ENCODE results near the gene CBS. TPM values are rescaled to one million over a fixed set of nuclear protein-coding genes. Genes with fewer than 3 reads are reported as not detected.

CBS gene
- total and polyA plus RNA-seq, 5 donors from 2014 or later, result 0.20 TPM; not detected in 4

DNA sequence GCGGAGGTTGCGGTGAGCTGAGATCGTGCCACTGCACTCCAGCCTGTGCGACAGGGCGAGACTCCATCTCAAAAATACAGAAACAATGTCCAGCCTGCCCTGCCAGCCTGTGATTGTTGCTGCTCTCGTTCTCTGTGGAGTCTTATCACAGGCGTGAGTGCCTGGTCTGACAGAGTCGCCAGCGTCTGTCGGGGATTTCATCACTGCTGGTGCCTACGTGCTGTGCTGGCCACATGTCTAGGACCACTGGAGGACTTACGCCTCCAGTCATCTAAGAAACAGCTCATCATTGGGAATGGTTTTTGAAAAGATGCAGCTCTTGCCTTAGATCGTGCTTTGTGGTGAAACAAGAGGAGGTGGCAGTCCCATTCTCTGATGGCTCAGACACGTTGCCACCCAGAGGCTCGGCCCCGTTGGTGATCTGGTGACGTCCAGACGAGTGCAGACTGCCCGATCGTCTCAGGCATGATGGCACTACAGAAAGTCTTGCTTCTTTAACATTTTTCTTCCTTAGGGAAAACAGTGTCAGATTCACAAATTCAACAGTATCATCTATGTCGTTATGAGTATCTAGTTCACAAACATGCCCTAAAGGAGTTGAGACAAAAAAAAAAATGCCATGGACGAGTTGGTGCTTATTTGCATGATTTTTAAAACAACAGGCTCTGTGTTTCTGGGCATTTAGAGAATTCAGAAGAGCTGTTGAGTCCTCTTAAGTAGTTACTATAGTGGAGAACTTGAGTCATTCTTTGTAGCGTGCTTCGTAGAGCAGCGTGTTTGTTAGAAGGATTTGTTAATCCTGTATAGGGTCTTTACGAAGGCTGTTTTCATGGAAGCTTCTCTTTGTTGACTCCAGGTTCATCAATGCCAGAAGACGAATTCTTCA, 47.5 kb downstream of the CBS start:
- Histone ChIP-seq H3K9me3 (ENCODE audit: control insufficient read depth in 2 of 2, low read length in 2 of 2) (no peaks in the 10 kb centered on the region), H3K27ac (ENCODE audit: insufficient read depth, low read length, poor library complexity, severe bottlenecking) (no peak overlapping the region), H3K27me3 (ENCODE audit: control insufficient read depth, insufficient read depth, low read length) (no peaks in the 10 kb centered on the region), H3K4me1 (ENCODE audit: control insufficient read depth, insufficient read depth, low read length, poor library complexity, severe bottlenecking) (no peaks in the 10 kb centered on the region), H3K4me3 (ENCODE audit: low read depth, low read length) (no peak overlapping the region), H3K36me3 (ENCODE audit: control insufficient read depth, insufficient read depth, low read length) (peaks cover 58% of the 10 kb centered on the region)
- Mint-ChIP-seq H3K9me3 (no peaks in the 10 kb centered on the region), H3K36me3 (peaks cover 49% of the 10 kb centered on the region), H3K27me3 (no peaks in the 10 kb centered on the region), H3K4me1 (no peaks in the 10 kb centered on the region), H3K27ac (peak overlapping the region in 1 of 3 donors; percentile 32), H3K4me3 (no peak overlapping the region)
- DNase-seq (no peak), ATAC-seq (ENCODE audit: low read depth in 2 of 2) (no peak)

DNA sequence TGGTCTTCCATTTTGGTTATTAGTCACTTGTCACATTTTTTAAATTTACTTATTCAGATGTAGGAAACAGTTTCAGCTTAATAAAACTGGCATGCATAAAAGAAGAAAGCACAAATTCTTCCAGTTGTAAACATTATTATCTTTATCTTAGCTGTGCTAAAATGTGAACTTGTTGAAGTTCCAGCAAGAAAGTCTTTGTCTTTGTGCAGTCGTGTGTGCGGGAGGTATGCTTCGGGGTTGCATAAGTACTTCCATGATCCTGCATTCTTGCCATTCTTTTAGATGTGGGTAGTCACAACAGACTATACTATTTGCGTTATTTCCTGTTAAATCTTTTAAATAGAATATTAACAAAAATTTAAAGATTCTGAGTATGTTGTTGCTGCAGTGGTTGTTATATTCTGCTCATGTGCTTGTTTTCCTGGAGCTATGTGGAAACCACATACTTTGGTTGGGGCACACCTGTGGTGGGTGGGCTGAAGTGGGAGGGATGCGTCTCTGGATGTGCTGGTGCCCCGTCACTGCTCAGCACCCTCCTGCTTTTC, 49.9 kb downstream of the CBS start:
- no peak overlapping the region for H3K27ac ChIP-seq (ENCODE audit: insufficient read depth, low read length, poor library complexity, severe bottlenecking)
- H3K36me3 Mint-ChIP-seq, result peaks cover 58% of the 10 kb centered on the region
- H3K27me3 Mint-ChIP-seq, result no peaks in the 10 kb centered on the region
- H3K27ac Mint-ChIP-seq, result no peak overlapping the region
- no peaks in the 10 kb centered on the region for H3K4me1 Mint-ChIP-seq
- no peaks in the 10 kb centered on the region for H3K9me3 Mint-ChIP-seq
- H3K4me1 ChIP-seq (ENCODE audit: control insufficient read depth, insufficient read depth, low read length, poor library complexity, severe bottlenecking), result no peaks in the 10 kb centered on the region
- no peak overlapping the region for H3K4me3 Mint-ChIP-seq
- DNase-seq, result no peak
- H3K9me3 ChIP-seq (ENCODE audit: control insufficient read depth in 2 of 2, low read length in 2 of 2), result no peaks in the 10 kb centered on the region
- ATAC-seq (ENCODE audit: low read depth in 2 of 2), result no peak
- peaks cover 61% of the 10 kb centered on the region for H3K36me3 ChIP-seq (ENCODE audit: control insufficient read depth, insufficient read depth, low read length)
- H3K4me3 ChIP-seq (ENCODE audit: low read depth, low read length), result no peak overlapping the region
- no peaks in the 10 kb centered on the region for H3K27me3 ChIP-seq (ENCODE audit: control insufficient read depth, insufficient read depth, low read length)

DNA sequence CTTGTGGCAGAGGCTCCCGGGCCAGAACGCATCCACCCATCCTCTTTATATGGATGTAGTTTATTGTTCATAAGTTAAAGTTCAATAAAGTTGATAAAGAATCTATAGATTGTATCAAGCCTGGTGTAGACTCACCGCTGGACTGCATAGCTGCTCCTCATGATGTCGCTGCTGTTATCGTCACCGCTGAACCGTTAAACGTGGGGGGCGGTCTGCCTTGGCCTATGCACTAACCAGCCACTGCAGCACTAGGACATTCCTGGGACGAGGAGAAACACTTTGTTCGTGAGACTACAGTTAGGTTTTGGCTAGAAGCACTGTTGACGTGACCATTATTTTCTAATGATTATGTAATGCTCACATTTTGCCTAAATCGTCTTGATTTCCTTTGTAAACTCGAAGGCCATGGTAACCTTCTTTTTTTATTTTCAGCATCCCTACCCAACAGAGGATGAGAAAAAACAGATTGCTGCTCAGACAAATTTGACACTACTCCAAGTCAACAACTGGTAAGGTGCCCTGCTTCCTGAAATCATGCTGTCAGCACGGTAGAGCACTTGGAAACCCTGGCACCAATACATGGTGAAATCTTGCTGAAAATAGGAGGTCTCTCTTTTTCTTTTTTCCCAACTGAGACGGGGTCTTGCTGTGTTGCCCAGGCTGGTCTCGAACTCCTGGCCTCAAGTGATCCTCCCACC, 51.0 kb downstream of the CBS start:
- H3K9me3 ChIP-seq (ENCODE audit: control insufficient read depth in 2 of 2, low read length in 2 of 2), result no peaks in the 10 kb centered on the region
- DNase-seq, result no peak
- Mint-ChIP-seq H3K4me1 (no peaks in the 10 kb centered on the region), H3K36me3 (peaks cover 61% of the 10 kb centered on the region), H3K27me3 (no peaks in the 10 kb centered on the region), H3K4me3 (no peak overlapping the region), H3K27ac (peak overlapping the region in 2 of 3 donors; percentile 45 to 46), H3K9me3 (no peaks in the 10 kb centered on the region)
- no peak for ATAC-seq (ENCODE audit: low read depth in 2 of 2)
- no peaks in the 10 kb centered on the region for H3K27me3 ChIP-seq (ENCODE audit: control insufficient read depth, insufficient read depth, low read length)
- no peak overlapping the region for H3K4me3 ChIP-seq (ENCODE audit: low read depth, low read length)
- H3K27ac ChIP-seq (ENCODE audit: insufficient read depth, low read length, poor library complexity, severe bottlenecking), result no peak overlapping the region
- H3K4me1 ChIP-seq (ENCODE audit: control insufficient read depth, insufficient read depth, low read length, poor library complexity, severe bottlenecking), result no peaks in the 10 kb centered on the region
- peaks cover 57% of the 10 kb centered on the region for H3K36me3 ChIP-seq (ENCODE audit: control insufficient read depth, insufficient read depth, low read length)

DNA sequence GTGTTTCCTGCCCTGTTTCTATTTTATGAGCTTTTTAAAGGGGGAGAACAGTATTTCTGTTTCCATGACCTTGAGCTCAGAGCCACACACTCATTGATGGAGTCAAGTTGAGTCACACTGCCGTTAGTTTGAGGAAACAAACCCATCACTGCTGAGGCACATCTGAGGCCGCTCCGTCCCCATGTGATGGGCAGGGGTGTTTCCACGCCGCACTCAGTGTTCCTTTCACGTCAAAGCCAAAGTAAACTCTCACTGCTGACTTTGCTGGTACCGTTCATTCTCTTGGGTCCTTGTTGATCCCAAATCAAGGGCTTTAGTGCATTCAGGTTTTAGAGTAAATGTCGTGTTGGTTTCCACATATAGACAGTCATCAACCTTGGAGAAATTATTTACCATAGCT, 52.5 kb downstream of the CBS start:
- Histone ChIP-seq H3K4me1 (ENCODE audit: control insufficient read depth, insufficient read depth, low read length, poor library complexity, severe bottlenecking) (no peaks in the 10 kb centered on the region), H3K27me3 (ENCODE audit: control insufficient read depth, insufficient read depth, low read length) (no peaks in the 10 kb centered on the region), H3K36me3 (ENCODE audit: control insufficient read depth, insufficient read depth, low read length) (peaks cover 43% of the 10 kb centered on the region), H3K4me3 (ENCODE audit: low read depth, low read length) (no peak overlapping the region), H3K9me3 (ENCODE audit: control insufficient read depth in 2 of 2, low read length in 2 of 2) (no peaks in the 10 kb centered on the region), H3K27ac (ENCODE audit: insufficient read depth, low read length, poor library complexity, severe bottlenecking) (no peak overlapping the region)
- ATAC-seq (ENCODE audit: low read depth in 2 of 2) (no peak), DNase-seq (no peak)
- peaks cover 50% of the 10 kb centered on the region for H3K36me3 Mint-ChIP-seq
- H3K4me1 Mint-ChIP-seq, result no peaks in the 10 kb centered on the region
- peak overlapping the region in 1 of 3 donors; percentile 14 for H3K27ac Mint-ChIP-seq
- no peak overlapping the region for H3K4me3 Mint-ChIP-seq
- H3K9me3 Mint-ChIP-seq, result no peaks in the 10 kb centered on the region
- H3K27me3 Mint-ChIP-seq, result no peaks in the 10 kb centered on the region

DNA sequence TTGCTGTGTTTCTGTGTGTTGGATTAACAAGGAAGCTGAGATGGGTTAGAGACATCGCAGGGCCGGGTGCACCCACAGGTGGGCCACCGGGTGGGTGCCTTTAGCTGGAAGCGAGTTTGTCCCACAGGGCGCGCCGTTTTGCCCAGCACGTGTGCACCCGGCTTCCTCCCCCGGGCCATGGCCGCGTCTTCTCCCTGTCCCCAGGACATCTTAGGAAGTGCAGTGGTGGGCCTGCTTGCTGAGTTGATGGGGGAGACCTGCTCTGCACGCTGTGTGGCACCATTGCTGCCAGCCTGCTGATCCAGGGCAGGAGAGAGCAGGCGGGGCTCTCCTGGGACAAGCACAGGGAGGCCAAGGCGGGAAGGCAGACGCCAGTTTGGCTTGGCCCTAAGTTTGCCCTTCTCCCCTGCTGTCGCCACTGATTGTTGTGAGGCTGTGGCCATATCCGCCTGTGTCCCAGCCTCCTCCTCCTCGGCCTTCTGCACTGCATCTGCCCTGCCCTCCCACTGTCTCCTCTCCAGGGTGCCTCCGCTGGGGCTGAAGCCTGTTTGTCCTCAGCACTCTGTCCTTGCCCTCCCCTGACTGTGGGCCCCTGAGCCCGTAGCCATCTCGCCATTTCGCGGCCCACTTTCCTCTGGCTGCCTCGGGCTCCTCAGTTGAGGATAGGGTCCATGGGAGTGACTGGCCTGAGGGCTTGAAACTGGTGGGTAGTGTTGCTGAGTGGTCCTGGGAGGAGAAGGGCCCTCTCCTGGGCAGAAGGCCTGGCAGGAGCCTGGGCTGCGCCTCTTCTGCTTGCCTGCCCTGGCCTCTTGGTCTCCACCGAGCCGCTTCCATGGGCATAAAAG, 53.7 kb downstream of the CBS start:
- no peak overlapping the region for H3K4me3 Mint-ChIP-seq
- H3K27me3 ChIP-seq (ENCODE audit: control insufficient read depth, insufficient read depth, low read length), result no peaks in the 10 kb centered on the region
- H3K36me3 ChIP-seq (ENCODE audit: control insufficient read depth, insufficient read depth, low read length), result peaks cover 52% of the 10 kb centered on the region
- no peaks in the 10 kb centered on the region for H3K9me3 ChIP-seq (ENCODE audit: control insufficient read depth in 2 of 2, low read length in 2 of 2)
- H3K27ac ChIP-seq (ENCODE audit: insufficient read depth, low read length, poor library complexity, severe bottlenecking), result no peak overlapping the region
- H3K9me3 Mint-ChIP-seq, result no peaks in the 10 kb centered on the region
- ATAC-seq (ENCODE audit: low read depth in 2 of 2), result no peak
- H3K4me1 ChIP-seq (ENCODE audit: control insufficient read depth, insufficient read depth, low read length, poor library complexity, severe bottlenecking), result no peaks in the 10 kb centered on the region
- no peaks in the 10 kb centered on the region for H3K4me1 Mint-ChIP-seq
- DNase-seq, result no peak
- H3K36me3 Mint-ChIP-seq, result peaks cover 41% of the 10 kb centered on the region
- no peak overlapping the region for H3K4me3 ChIP-seq (ENCODE audit: low read depth, low read length)
- no peaks in the 10 kb centered on the region for H3K27me3 Mint-ChIP-seq
- peak overlapping the region in 1 of 3 donors; percentile 26 for H3K27ac Mint-ChIP-seq

DNA sequence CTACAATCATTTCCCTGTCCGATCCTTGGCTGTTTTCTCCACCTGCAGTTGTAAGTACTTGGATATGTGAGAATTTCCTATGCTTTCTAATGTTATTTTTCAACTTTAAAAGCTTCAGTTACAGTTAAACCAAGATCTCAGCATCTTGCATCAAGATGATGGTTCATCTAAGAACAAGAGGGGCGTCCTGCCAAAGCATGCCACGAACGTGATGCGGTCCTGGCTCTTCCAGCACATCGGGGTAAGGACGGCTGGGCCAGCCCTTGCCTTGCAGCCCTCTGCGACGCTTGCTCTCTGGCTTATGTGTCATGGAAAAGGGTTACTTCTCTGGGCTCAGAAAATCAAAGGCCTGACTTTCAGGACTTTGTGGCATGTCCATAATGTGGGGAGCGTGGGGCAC, 54.4 kb downstream of the CBS start:
- Mint-ChIP-seq H3K36me3 (peaks cover 45% of the 10 kb centered on the region), H3K4me3 (peak overlapping the region in 1 of 4 donors; percentile 44), H3K27ac (no peak overlapping the region), H3K27me3 (no peaks in the 10 kb centered on the region), H3K4me1 (peaks cover 0 to 1% (median 0%) of the 10 kb centered on the region in 4 donors), H3K9me3 (no peaks in the 10 kb centered on the region)
- ATAC-seq (ENCODE audit: low read depth in 2 of 2) (no peak), DNase-seq (no peak)
- H3K27ac ChIP-seq (ENCODE audit: insufficient read depth, low read length, poor library complexity, severe bottlenecking), result no peak overlapping the region
- H3K36me3 ChIP-seq (ENCODE audit: control insufficient read depth, insufficient read depth, low read length), result peaks cover 60% of the 10 kb centered on the region
- H3K9me3 ChIP-seq (ENCODE audit: control insufficient read depth in 2 of 2, low read length in 2 of 2), result no peaks in the 10 kb centered on the region
- no peaks in the 10 kb centered on the region for H3K27me3 ChIP-seq (ENCODE audit: control insufficient read depth, insufficient read depth, low read length)
- H3K4me3 ChIP-seq (ENCODE audit: low read depth, low read length), result no peak overlapping the region
- H3K4me1 ChIP-seq (ENCODE audit: control insufficient read depth, insufficient read depth, low read length, poor library complexity, severe bottlenecking), result no peaks in the 10 kb centered on the region

DNA sequence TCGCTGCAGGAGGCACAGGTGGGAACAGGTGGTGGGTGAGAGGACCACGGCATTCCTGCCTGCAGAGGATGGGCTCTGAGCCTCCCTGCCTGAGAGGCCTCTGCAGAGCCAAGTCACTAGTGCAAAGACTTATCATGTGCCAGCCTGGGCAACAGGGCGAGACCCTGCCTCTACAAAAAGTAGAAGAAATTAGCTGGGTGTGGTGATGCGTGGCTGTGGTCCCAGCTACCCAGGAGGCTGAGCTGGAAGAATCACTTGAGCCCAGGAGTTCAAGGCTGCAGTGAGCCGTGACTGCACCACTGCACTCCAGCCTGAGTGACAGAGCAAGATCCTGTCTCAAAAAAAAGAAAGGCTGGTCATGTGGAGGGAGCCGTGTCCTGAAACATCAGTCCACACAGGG, 54.9 kb downstream of the CBS start:
- no peak overlapping the region for H3K4me3 Mint-ChIP-seq
- no peak overlapping the region for H3K27ac Mint-ChIP-seq
- H3K36me3 Mint-ChIP-seq, result peaks cover 49% of the 10 kb centered on the region
- peaks cover 0 to 3% (median 2%) of the 10 kb centered on the region in 4 donors for H3K4me1 Mint-ChIP-seq
- DNase-seq (no peak), ATAC-seq (ENCODE audit: low read depth in 2 of 2) (no peak)
- Histone ChIP-seq H3K9me3 (ENCODE audit: control insufficient read depth in 2 of 2, low read length in 2 of 2) (no peaks in the 10 kb centered on the region), H3K36me3 (ENCODE audit: control insufficient read depth, insufficient read depth, low read length) (peaks cover 58% of the 10 kb centered on the region), H3K27ac (ENCODE audit: insufficient read depth, low read length, poor library complexity, severe bottlenecking) (no peak overlapping the region), H3K27me3 (ENCODE audit: control insufficient read depth, insufficient read depth, low read length) (no peaks in the 10 kb centered on the region), H3K4me3 (ENCODE audit: low read depth, low read length) (no peak overlapping the region), H3K4me1 (ENCODE audit: control insufficient read depth, insufficient read depth, low read length, poor library complexity, severe bottlenecking) (no peaks in the 10 kb centered on the region)
- no peaks in the 10 kb centered on the region for H3K9me3 Mint-ChIP-seq
- no peaks in the 10 kb centered on the region for H3K27me3 Mint-ChIP-seq
